Suprapubic skin (tissue), 4 donors: ENCODE results near the gene PHF23. TPM values are rescaled to one million over a fixed set of nuclear protein-coding genes. Genes with fewer than 3 reads are reported as not detected.

Source experiments
- DNase-seq, 2 donors: peaks; one replicate each; pipeline ENCODE4 v3.0.0-alpha.2; 2019; ENCODE audit warnings: low spot score in 2 of 2
- H3K27ac ChIP-seq: fragments of 200-600 bp; sonication (generic); one replicate; pipeline ENCODE4 v1.5.1; 2019
- H3K27me3 ChIP-seq: fragments of 200-600 bp; sonication (generic); one replicate; pipeline ENCODE4 v1.5.1; 2019
- H3K36me3 ChIP-seq: fragments of 200-600 bp; sonication (generic); one replicate; pipeline ENCODE4 v1.5.1; 2019
- H3K4me1 ChIP-seq: fragments of 200-600 bp; sonication (generic); one replicate; pipeline ENCODE4 v1.5.1; 2019
- H3K4me3 ChIP-seq: fragments of 200-600 bp; sonication (generic); one replicate; pipeline ENCODE4 v1.5.1; 2019; ENCODE audit warnings: mild to moderate bottlenecking
- H3K9me3 ChIP-seq: fragments of 200-600 bp; sonication (generic); one replicate; pipeline ENCODE4 v1.5.1; 2019
- EP300 ChIP-seq: sonication (generic); formaldehyde crosslinking; IDR thresholded peaks from one replicate; pipeline ENCODE4 v1.6.1; 2017; ENCODE audit warnings: antibody characterized with exemption
- POLR2A ChIP-seq, 2 donors: fragments of 450-650 bp; IDR thresholded peaks; one replicate each; pipeline ENCODE4 v1.6.1; 2017; ENCODE audit warnings: antibody characterized with exemption in 2 of 2, mild to moderate bottlenecking in 2 of 2, moderate library complexity in 2 of 2
- POLR2AphosphoS5 ChIP-seq, 3 donors: sonication (generic); formaldehyde crosslinking; IDR thresholded peaks; one replicate each; pipeline ENCODE4 v1.6.1; 2017; ENCODE audit warnings: antibody characterized with exemption in 3 of 3
- WGBS: methylation state at CpG from one replicate; pipeline ENCODE4 v1.1.5; 2018; 5-methylcytosine and 5-hydroxymethylcytosine counted together
- total RNA-seq, 4 donors: library from RNA; depleted of rRNA; stranded (reverse); fragments of >200 nt; gene quantifications; one replicate each; pipeline ENCODE4 v1.1.0, GENCODE V29; 2016
- TF ChIP-seq, protein P1 (sequence below), 2 donors: fragments of 200-600 bp in 1 of 2; fragments of 450-650 bp in 1 of 2; sonication (generic) in 1 of 2; IDR thresholded peaks; one replicate each; pipeline ENCODE4 v1.5.1; 2016 to 2019; ENCODE audit warnings: antibody characterized with exemption in 2 of 2, mild to moderate bottlenecking in 1 of 2, moderate library complexity in 1 of 2

Gene PHF23
- total RNA-seq, 4 donors from 2014 or later = 19.0 to 35.0 (median 29.1) TPM

DNA sequence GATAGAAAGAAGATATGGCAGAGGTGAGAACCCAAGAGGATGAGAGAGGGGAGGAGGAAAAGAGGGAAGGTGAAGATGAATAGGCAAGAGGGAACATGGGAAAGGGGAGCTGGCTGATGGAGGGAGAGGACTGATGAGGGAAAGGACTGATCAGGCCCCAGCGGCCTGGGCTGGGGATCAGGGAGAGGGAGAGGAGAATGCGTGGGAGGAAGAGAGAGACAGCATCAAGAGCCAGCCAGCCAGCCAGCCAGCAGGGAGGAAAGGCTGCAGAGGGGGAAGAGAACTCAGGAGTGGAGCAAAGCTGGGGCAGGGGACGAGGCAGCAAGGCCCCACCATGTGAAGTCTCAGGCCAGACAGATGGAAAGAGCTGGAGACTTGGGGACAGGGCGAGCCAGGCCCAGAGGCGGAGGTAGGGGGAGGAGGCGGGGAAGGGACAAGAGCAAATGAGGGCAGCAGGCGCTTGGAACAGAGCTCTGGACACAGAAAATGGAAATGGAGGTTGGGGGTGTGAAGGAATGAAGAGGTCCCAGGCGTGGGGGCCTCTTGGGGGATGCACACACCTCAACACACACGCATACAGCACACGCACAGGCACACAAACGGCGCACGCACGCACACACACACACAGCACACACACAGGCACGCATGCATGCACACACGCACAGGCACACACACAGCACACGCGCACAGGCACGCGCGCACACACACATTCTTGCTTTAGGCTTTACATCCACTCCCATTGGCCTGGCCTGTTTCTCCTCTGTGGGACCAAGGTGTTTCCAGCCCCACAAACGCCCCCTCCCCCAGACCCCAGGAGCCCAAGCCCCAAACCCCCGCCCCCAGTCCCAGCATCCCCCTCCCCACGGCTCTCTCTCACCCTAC lies 31.9 kb downstream of the PHF23 start:
- no peaks in the 10 kb centered on the region for H3K9me3 ChIP-seq
- TF ChIP-seq POLR2A (IDR thresholded peaks at IDR 0.05) = no peak
- TF ChIP-seq, protein P1, sequence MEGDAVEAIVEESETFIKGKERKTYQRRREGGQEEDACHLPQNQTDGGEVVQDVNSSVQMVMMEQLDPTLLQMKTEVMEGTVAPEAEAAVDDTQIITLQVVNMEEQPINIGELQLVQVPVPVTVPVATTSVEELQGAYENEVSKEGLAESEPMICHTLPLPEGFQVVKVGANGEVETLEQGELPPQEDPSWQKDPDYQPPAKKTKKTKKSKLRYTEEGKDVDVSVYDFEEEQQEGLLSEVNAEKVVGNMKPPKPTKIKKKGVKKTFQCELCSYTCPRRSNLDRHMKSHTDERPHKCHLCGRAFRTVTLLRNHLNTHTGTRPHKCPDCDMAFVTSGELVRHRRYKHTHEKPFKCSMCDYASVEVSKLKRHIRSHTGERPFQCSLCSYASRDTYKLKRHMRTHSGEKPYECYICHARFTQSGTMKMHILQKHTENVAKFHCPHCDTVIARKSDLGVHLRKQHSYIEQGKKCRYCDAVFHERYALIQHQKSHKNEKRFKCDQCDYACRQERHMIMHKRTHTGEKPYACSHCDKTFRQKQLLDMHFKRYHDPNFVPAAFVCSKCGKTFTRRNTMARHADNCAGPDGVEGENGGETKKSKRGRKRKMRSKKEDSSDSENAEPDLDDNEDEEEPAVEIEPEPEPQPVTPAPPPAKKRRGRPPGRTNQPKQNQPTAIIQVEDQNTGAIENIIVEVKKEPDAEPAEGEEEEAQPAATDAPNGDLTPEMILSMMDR (IDR thresholded peaks at IDR 0.05) = no peak
- TF ChIP-seq POLR2AphosphoS5 (IDR thresholded peaks at IDR 0.05) = no peak
- TF ChIP-seq EP300 = no peak
- peak in 1 of 2 donors; percentile 55 for DNase-seq
- no peaks in the 10 kb centered on the region for H3K27me3 ChIP-seq
- H3K36me3 ChIP-seq = peaks cover 13% of the 10 kb centered on the region
- no peak overlapping the region for H3K4me3 ChIP-seq
- no peak overlapping the region for H3K27ac ChIP-seq
- WGBS = 84% methylated on average over 24 of the region's 24 CpGs
- peaks cover 14% of the 10 kb centered on the region for H3K4me1 ChIP-seq

- peaks cover 16% of the 10 kb centered on the region for H3K36me3 ChIP-seq
- H3K9me3 ChIP-seq = no peaks in the 10 kb centered on the region
- peaks cover 14% of the 10 kb centered on the region for H3K4me1 ChIP-seq
- peak in 1 of 2 donors; percentile 48 for DNase-seq
- H3K27ac ChIP-seq = no peak overlapping the region
- H3K27me3 ChIP-seq = no peaks in the 10 kb centered on the region
- no peak for TF ChIP-seq POLR2AphosphoS5 (IDR thresholded peaks at IDR 0.05)
- no peak for TF ChIP-seq POLR2A (IDR thresholded peaks at IDR 0.05)
- TF ChIP-seq, protein P1 (IDR thresholded peaks at IDR 0.05) = no peak
- no peak for TF ChIP-seq EP300
- peak overlapping the region; percentile 49 for H3K4me3 ChIP-seq
- WGBS = 46% methylated on average over 15 of the region's 15 CpGs
Measured at GRCh38 chr17:7205561-7205960, 33.7 kb downstream of the PHF23 start.

DNA sequence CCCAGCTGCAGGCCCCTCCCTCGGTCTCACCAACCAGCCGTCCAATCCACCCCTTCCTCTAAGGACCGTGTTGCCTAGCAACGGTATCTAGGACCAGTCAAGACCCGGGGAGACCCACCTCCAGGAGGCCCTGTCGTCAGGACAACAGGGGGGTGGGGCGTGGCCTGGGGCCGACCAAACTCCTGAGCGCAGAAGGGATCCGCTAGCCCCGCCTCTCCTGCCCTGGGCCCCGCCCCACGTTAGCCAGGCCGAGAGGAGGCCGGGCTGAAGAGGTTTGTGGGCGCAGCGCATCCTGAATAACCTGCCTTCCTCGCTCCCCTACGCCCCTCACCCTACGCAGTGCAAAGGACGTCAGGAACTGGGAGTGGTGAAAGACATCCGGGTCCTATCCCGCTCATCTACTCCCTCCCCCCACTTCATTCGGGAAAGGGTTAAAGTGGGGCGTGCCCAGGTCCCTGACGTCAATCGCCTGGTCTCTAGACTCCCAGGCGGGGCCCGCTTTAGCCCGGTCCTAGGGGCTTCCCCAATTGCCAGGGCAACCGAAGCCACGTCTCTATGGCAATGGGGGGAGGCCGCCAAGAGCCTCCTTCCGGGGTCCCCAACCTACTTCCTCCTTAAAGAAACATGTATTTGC lies 34.3 kb downstream of the PHF23 start:
- Histone ChIP-seq H3K36me3 (peaks cover 16% of the 10 kb centered on the region), H3K27me3 (no peaks in the 10 kb centered on the region), H3K4me1 (peaks cover 14% of the 10 kb centered on the region), H3K9me3 (no peaks in the 10 kb centered on the region), H3K27ac (no peak overlapping the region), H3K4me3 (peak overlapping the region; percentile 49)
- peak; percentile 93 to 94 for DNase-seq
- TF ChIP-seq POLR2AphosphoS5 (IDR thresholded peaks at IDR 0.05) = peak in 1 of 3 donors; percentile 45
- TF ChIP-seq, protein P1 (IDR thresholded peaks at IDR 0.05) = no peak
- TF ChIP-seq EP300 = no peak
- 3% methylated on average over 29 of the region's 34 CpGs for WGBS

- TF ChIP-seq, protein P1 (IDR thresholded peaks at IDR 0.05) = no peak
- no peak for TF ChIP-seq EP300
- no peak for TF ChIP-seq POLR2AphosphoS5 (IDR thresholded peaks at IDR 0.05)
- TF ChIP-seq POLR2A (IDR thresholded peaks at IDR 0.05) = no peak
- Histone ChIP-seq H3K27ac (no peak overlapping the region), H3K36me3 (peaks cover 16% of the 10 kb centered on the region), H3K4me1 (peaks cover 14% of the 10 kb centered on the region), H3K27me3 (no peaks in the 10 kb centered on the region), H3K9me3 (no peaks in the 10 kb centered on the region), H3K4me3 (peak overlapping the region; percentile 49)
- peak in 1 of 2 donors; percentile 59 for DNase-seq
- 65% methylated on average over 15 of the region's 15 CpGs for WGBS
Measured at GRCh38 chr17:7204336-7204735, 34.9 kb downstream of the PHF23 start.

- Histone ChIP-seq H3K36me3 (peaks cover 16% of the 10 kb centered on the region), H3K27ac (no peak overlapping the region), H3K27me3 (no peaks in the 10 kb centered on the region), H3K4me3 (no peak overlapping the region), H3K4me1 (peaks cover 14% of the 10 kb centered on the region), H3K9me3 (no peaks in the 10 kb centered on the region)
- TF ChIP-seq, protein P1 (IDR thresholded peaks at IDR 0.05) = no peak
- TF ChIP-seq EP300 (no peak), POLR2AphosphoS5 (IDR thresholded peaks at IDR 0.05) (no peak), POLR2A (IDR thresholded peaks at IDR 0.05) (no peak)
- WGBS = 95% methylated on average over 14 of the region's 16 CpGs
- DNase-seq = peak in 1 of 2 donors; percentile 61
Measured at GRCh38 chr17:7203391-7203790, 35.9 kb downstream of the PHF23 start.
